Measurements from ENCODE around the gene KCNH1.

GRCh38 chr1:211088156-211088555 is 45.8 kb downstream of the KCNH1 start:
- TF ChIP-seq POLR2A (IDR thresholded peaks at IDR 0.05) (no peak), CTCF (IDR thresholded peaks at IDR 0.05) (no peak), POLR2AphosphoS5 (IDR thresholded peaks at IDR 0.05) (no peak)

All from prostate gland (tissue), 2 donors.